HG03196 (cell line): ENCODE data around the gene CDYL2.
"Not testable (repeated sequence)": the region's sequence is repeated elsewhere in the genome, so short reads cannot be mapped to it uniquely, and the experiment has no call there.

Experiments
- ATAC-seq: cut with Tn5 transposase; IDR thresholded peaks from one replicate; pipeline ENCODE4 v1.9.1; 2021; ENCODE audit not compliant: unreplicated experiment

Gene CDYL2

GRCh38 chr16:80672379-80672778 is 132.0 kb downstream of the CDYL2 start:
- ATAC-seq = no peak

GRCh38 chr16:80671281-80671849 is 133.0 kb downstream of the CDYL2 start:
- no peak for ATAC-seq

DNA sequence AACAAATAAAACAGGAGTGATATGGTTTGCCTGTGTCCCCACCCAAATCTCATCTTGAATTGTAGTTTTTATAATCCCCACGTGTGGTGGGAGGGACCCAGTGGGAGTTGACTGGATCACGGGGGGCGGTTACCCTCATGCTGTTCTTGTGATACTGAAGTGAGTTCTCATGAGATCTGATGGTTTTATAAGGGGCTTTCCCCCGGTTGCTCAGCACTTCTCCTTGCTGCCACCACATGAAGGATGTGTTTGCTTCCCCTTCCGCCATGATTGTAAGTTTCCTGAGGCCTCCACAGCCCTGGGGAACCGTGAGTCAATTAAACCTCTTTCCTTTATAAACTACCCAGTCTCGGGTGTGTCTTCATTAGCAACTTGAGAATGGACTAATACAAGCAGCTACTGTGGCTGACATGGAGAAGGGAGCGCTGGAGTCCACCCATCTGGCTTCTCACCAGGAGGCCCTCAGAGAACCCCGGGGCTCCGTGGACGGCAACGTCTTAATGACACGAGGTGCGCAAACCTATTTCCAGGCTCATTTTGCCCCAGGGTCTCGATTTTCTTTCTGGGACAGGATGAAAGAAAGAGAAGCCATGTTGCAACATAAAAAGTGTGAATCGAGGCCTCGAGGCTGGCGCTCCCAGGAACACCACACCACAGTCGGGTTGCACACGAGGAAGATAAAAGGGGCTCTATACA is 134.1 kb downstream of the CDYL2 start:
- ATAC-seq = no peak

DNA sequence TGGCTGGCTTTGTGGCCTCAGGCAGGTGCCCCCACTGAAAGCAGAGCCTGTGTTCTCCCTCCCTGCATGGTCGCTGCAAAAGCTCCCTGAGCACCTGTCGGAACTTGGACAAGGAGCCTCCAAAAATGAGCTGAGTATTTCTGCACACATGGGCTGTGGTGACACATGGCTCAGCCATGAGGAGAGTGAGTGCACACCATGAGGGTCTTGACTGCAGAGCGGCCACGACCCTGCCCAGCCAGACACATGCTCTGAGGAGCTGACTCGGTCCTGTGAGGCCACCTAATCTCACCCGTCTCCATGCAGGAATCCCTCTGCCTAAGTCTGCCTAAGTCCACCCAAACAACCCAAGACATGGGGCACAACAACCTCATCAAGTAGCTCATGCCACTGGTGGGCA is 134.7 kb downstream of the CDYL2 start:
- ATAC-seq = no peak

DNA sequence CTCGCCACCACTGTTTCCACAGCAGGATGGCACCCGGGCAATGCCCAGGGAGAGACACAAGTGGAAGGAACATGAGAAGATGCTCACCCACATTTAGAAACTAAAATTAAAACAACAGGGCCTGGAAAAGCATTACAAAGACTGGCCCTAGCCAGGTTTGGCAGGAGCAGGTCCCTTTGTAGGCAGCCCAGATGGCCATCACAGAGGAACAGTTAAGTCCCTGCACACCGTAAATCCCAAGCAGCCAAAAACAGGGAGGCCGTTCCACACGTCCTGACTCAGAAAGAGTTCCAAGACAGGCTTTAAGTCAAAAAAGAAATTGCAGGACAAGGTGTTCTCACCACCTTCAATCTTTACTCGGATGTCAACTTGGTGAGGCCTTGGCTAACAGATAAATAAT is 136.5 kb downstream of the CDYL2 start:
- no peak for ATAC-seq

DNA sequence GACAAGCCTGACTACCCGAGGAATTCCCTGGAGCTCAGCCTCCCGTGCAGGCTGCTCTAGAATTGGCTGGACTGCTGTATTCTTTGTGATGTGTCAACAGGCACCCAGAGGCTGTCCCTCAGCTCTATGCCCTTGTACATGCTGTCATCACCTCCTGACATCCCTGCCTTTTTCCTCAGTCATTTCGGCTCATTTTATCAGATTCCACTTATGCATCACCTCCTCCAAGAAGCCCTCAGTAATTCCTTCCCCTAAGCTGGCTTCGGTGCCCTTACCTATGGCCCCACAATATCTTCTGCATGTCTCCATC is 137.2 kb downstream of the CDYL2 start:
- ATAC-seq = no peak

- ATAC-seq = no peak
Measured at GRCh38 chr16:80666378-80667250, 137.8 kb downstream of the CDYL2 start.

DNA sequence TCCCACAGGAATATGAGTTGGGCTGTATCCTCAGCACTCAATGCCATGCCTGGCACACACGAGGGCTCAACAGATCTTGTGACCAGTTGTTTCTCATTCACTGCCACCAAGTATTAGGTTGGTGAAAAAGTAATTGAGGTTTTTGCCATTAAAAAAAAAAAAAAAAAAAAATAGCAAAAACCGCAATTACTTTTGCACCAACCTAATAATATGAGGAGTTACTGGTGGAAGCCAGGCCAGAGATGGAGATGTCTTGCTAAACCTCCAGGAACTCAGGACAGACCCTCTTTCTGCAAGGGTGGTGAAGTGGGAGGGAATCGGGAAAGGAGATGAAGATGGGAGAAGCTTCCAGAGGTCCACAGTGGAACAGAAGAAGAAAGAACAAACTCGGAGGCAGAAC is 139.0 kb downstream of the CDYL2 start:
- no peak for ATAC-seq

GRCh38 chr16:80664786-80665185 is 139.6 kb downstream of the CDYL2 start:
- ATAC-seq = no peak

GRCh38 chr16:80664226-80664625 is 140.2 kb downstream of the CDYL2 start:
- no peak for ATAC-seq

GRCh38 chr16:80663078-80663477 is 141.3 kb downstream of the CDYL2 start:
- ATAC-seq = no peak

DNA sequence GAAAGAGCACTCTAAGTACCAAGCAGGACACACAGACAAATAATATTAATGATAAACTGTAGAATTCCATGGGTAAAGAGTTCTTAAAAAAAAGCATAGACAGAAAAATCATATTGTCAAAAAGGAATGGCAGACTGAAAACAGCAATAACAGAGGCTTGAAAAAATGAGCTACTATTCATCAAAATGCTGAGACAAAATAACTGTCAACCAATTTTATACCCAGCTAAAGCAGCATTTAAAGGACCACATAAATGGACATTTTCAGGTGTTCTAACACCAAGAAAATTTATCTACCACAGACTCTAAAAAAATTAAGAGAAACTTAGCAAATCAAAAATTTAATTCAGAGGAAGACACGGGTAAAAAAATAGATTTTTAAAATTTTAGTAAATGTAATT is 144.5 kb downstream of the CDYL2 start:
- no peak for ATAC-seq

GRCh38 chr16:80656711-80657150 is 147.7 kb downstream of the CDYL2 start:
- ATAC-seq = peak; percentile 90

GRCh38 chr16:80656161-80656560 is 148.2 kb downstream of the CDYL2 start:
- ATAC-seq = no peak

DNA sequence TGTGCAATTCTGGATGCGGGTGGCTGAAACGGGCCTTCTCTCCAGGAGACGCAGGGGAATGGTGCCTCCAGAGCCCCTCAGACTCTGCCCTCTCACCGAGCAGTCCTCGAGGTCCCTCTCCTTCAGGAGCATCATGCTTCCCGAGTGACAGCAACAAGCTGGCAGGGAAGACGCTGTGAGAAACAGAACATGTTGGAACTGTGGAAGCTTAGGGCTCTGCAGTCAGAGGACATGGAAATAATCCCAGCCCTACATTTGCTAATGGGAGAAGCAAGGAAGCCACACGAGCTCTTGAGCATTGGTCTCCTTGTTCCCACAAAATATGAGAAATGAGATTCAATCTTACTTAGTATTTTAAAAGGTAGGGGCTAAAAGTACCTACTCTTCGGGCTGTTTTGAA is 148.6 kb downstream of the CDYL2 start:
- ATAC-seq = no peak

DNA sequence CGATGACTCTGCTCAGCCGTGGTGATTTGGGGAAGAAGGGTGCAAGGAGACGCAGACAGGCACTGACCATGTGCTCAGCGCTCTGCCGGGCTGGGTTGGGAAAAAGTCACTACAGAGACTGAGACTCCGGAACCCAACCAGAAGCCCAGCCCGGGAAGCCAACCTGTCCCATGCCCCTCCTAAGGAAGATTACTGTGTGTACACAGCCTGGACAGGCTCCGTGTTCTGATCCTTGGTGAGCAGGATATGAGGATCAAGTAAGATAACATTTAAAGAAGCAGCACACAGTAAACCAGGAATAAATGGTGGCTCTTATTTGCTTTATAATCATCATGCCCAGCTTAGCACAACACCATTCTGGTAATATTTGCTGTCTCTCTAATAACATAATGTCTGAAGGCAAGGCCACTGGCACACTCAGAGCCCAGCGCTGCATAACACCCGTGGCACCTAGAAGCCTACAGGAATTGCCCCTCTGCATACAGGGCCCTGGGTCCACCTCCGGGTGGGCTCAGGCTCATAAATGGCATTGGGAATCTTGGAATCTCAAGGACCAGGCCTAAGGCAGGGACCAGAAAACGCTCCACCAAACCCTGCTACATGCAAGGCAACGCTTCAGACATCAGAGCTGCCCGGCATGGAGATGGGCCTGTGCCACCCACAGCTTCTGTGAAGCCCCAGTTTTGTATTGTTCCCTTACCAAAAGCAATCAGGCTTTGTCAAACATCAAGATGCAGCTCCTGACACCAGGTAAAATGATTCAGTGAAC is 150.1 kb downstream of the CDYL2 start:
- no peak for ATAC-seq

GRCh38 chr16:80652441-80652840 is 152.0 kb downstream of the CDYL2 start:
- ATAC-seq = no peak

DNA sequence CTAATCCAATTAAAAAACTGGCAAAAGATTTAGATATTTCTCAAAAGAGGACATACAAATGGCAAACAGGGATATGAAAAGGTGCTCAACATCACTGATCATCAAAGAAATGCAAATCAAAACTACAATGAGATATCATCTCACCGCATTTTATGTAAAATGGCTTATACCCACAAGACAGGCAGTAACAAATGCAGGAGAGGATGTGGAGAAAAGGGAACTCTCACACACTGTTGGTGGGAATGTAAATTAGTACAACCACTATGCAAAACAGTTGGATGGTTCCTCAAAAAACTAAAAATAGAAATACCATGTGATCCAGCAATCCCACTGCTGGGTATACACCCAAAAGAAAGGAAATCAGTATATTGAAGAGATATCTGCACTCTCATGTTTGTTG is 154.1 kb downstream of the CDYL2 start:
- ATAC-seq = not testable (repeated sequence)

- ATAC-seq = no peak
Measured at GRCh38 chr16:80640316-80640715, 164.1 kb downstream of the CDYL2 start.

DNA sequence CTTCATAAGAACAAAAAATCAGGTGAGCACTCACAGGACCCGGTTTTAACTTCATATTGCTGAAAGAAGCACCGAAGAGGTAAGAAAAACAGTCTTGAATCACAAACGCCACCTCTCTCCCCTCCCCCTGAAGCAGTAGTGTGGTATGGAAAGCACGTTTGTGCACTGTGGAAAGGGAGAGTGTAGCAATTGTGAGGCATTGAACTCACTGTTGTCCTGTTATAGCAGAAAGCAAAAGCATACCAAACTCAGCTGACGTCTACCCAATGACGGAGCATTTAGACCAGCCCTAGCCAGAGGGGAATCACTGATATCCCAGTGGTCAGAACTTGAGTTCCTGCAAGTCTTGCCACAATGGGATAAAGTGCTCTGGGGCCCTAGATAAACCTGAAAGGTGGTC is 164.8 kb downstream of the CDYL2 start:
- no peak for ATAC-seq

DNA sequence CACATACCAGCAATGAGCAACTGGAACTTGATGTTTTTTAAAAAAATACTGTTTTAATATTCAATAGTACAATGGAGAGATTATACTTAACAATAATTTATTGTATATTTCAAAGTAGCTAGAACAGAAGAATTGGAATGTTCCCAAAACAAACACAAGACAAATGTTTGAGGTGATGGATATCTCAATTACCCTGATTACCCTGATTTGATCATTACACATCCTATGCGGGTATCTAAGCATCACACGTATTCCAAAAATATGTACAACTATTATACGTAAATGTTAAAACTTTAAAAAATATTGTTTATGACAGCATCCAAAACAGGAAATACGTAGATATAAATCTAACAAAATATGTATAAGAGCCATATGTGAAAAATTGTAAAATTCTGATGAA is 166.8 kb downstream of the CDYL2 start:
- ATAC-seq = no peak
